GM12872 (cell line): ENCODE data around the gene PTPRM.

Experiments used
- CTCF ChIP-seq: IDR thresholded peaks from 3 replicates; pipeline ENCODE4 v1.5.1; 2011; ENCODE audit warnings: low read depth, mild to moderate bottlenecking, low read length, moderate library complexity; ENCODE audit not compliant: insufficient read depth

PTPRM gene

GRCh38 chr18:7592305-7593071 is 25.4 kb downstream of the PTPRM start:
- TF ChIP-seq CTCF, result no peak

DNA sequence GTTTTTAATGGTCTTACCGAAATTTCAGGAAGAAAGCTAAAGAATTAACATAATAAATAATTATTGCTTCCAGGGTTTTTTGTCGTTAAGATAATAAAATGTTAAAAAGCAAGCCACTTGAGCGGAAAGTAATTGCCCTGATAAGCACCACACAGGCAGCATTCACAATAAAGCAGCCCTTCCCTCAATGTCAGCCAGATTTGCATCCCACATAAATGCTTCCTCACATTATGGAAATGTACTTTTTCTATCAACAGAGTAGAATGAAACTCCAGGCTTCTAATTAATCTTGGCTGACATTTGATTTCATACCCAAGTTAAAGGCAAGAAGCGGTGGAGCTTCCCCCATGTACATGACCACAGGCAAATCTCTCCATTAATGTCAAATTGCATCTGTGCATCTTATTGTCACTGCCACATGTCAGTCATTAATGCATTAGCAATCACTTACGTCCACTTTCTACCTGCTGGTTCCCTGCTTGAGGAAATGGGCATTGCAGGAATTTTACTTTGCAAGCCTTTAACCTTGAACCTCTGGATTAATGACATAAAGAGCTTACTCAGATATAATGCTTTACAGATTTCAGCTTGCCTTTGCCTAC is 26.2 kb downstream of the PTPRM start:
- TF ChIP-seq CTCF, result no peak

- no peak for TF ChIP-seq CTCF
These were observed 29.0 kb downstream of the PTPRM start for GRCh38 chr18:7596147-7596546.

DNA sequence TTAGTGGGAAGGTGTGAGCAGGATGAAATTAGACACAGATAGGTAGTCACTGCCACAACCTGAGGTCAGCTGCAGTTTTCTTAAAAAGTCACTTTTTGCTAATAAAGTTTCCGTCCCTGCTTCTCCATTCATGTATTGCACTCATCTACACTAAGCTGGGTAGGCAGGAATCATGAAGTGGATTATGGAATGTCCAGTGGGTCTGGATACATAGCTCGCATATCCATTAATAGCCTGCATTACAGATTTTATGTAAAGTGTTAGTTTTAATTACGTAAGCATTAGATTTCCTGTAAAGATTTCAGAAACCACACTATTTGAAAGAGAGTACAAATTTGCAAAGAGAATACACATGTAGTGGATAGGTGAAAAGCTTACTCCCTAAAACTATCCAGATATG is 30.4 kb downstream of the PTPRM start:
- TF ChIP-seq CTCF, result no peak

DNA sequence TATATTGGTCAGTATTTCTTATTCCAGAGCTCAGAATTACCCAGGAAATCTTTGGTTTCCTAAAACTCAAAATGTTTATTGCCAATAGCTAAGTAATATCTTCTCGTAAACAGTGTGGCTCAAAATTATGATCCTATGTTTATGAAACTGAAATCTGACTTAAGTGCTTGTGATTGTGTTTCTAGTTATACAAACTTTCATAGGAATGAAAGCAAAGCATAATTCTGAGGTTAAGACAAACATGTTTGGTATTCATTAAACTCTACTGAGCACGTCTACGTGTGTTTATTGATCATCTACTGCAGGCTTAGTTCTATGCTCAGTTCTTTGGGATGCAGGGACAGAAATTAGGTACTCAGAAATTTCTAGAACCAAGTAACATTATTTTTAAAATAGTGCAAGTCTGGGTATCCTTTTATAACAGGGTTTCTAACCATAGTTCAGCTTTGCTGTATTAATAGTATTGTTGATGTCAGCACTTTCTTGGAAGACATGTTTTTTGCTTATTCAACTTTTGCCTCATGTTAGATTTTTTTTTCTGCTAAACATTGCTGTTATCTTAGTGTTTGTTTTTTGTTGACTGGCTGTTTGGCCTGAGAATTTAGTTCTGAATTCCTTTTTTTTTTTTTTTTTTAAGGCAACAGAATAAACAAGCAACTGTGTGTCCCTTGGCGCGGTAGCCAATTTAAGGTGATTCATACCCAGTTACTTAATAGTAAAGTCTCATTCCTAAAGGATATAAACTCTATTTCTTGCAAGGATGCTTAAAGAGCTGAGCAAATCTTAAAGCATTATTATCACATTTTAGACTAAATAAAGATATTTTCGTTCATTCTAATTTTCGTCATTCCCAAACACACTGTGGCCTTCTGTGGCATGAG is 31.3 kb downstream of the PTPRM start:
- no peak for TF ChIP-seq CTCF

DNA sequence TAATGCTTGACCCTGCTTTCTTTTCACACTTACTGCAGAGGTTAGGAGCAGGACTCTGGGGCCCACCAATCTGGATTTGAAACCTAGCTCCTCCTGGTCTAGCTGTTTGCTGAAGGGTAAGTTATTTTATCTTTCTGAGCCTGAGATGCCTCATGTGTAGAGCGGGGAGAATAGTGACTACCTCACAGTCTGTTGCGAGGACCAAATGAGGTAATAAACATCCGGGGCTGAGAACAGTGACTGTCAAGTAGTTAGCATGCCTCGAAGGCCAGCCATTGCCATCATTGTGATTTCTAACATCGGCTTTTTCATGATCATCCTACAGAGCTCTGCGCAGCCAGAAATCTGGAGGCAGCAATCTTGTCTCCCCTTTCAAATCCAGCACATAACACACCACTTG is 32.9 kb downstream of the PTPRM start:
- TF ChIP-seq CTCF, result no peak
